SKM-1 (cell line): ENCODE measurements around the gene FAM120A.

Experiments used
- DNase-seq: peaks from one replicate; lab custom pipeline; 2025; ENCODE audit not compliant: unreplicated experiment; lab: John Stamatoyannopoulos, UW

FAM120A gene

DNA sequence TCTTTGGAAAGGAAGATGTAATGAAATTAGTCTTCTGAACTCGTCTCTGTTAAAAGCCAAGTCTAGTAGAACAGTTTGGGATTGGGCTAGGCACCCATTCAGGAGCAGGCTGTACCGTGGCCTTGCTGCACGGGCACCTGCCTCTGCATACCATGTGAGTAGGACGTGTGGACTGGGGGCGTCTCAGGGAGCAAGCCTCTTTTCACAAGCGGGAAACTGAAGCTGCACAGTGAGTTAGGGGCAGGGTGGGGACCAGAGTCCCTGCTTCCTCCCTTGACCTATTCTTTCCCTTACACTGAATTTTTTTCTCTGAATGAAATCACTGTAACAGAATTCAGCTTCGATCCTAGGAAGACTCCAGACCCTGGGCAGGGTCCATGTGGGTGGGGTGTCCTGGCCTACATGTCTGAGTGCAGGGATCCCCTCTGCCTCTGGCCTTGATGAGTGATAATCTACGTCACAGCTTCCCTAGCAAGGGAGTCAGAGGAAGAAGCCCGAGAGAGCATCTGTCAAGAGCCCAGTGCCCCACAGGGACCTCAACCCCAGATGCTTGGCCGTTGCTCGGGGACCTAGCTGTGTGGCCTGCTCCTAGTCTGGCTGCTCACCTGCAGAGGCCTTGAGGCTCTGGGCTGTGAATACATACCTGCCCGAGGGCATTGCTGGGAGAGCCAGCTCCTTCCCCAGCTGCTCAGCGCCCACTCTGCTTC lies 140.0 kb downstream of the FAM120A start:
- DNase-seq: no peak

DNA sequence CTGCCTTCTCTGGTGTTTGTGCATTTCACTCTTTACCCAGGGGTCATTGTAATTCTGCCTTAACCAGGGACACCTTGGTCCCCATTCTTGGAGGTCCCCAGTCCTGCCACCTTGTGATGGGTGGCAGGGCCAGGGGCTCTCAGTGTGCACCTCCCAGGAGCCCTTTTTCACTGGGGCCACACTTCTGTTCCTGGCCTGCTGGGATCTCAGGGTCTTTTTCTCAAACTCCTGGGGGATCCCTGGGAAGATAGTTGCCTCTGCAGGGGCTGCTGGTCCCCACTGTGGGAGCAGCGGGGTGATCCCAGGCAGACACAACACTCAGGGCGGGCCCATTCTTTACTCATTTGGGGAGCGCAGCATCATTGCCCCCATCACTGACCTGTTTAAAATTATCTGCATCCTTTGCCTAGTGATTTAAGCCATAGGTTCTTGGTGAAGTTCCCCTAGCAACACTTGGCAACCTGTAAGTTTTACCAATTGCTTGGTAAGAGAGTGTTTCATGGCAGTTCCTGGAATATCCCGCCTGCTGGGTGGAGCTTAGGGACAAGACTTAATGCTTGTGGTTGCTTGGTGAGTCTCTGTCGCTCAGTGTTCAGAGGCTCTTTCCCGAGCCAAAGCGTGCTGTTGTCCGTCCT lies 140.6 kb downstream of the FAM120A start:
- DNase-seq: no peak

DNA sequence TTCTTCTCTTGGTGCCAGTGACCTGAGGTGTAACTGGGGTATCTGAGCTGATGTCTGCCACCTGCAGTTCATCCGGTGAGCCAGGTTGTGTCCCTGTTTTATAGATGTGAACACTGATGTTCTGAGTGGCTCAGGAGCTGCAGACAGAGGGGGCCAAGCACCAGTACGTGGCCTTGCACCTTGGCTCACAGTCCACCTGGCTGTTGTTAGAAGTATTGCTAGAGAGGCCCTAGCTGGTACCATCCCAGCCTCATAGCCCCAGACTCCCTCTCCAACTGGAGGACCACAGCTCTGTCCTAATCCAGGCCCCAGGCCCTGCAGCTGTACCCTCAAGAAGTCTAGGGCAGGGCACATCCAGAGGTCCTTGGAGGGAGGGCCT lies 141.1 kb downstream of the FAM120A start:
- no peak for DNase-seq

DNA sequence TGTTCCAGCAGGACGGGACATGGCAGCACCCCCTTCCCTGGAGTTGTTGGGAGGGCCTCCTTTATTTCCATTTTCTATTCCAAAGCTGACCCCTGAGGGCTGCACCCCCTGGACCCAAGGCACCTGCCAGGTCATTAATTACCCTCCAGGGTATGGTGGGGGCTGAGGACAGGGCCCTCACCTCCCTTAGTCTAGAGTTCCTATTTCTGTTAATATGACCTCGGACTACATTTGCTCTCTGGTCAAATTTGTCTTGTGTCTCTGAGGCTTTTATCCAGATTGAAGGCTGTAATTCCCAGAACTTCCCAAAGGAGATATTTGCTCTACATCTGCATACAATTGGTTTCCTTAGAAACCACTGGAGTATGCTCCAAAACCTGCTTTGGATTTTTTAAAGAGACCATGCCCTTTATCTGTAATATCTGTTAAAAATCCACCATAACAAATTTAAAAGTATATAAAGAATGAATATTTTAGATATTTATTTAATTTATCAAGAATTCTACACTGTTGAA lies 141.7 kb downstream of the FAM120A start:
- DNase-seq: no peak

DNA sequence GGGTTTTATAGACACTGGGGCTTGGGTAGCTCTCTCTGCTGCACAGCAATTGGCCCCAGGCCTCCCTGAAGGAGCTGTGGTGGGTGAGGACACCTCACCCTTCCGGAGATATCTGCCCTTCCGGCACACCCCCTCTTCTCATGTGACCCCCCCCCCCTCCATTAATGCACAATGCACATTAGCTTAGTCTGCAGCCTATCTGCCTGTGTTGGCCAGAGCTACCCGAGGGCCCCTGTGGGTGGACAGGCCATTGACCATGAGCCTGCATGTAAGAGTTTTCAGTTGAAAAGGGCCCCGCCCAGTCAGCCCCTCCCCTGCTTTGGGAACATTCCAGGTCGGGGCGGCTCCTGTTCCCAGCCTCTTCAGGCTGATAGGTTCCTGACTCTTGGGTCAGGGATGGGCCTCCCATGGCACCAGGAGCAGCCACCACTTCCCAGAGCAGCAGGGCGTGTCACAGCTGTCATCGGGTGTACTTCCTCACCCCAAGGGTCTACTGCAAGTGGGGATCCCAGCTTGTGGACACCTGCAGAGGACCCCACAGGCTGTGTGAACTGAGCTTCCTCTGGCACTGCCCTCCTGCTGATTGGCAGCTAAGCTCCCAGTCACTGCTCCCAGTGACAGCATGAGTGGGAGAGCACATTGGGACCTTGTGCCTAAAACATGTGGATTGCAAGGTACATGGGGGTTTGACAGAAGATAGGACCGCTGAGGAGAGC lies 142.7 kb downstream of the FAM120A start:
- no peak for DNase-seq

DNA sequence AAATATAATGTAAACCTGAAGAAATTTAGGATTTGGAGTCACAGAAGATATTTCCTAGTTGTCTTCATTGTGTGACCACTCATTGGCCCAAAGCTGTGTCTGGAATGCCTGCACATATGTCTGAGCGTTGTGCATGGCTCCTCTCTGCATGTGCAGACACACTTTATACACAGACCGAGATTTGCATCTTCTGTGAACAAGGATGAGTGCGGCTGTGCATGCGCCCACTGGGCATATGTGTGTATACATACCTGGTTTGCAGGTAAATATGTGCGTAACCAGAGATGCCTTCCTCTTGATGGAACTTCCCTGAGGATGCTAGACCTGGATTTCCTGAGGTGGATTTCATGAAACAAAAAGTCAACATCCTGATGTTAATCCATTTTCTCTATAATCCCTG lies 144.0 kb downstream of the FAM120A start:
- DNase-seq: no peak

DNA sequence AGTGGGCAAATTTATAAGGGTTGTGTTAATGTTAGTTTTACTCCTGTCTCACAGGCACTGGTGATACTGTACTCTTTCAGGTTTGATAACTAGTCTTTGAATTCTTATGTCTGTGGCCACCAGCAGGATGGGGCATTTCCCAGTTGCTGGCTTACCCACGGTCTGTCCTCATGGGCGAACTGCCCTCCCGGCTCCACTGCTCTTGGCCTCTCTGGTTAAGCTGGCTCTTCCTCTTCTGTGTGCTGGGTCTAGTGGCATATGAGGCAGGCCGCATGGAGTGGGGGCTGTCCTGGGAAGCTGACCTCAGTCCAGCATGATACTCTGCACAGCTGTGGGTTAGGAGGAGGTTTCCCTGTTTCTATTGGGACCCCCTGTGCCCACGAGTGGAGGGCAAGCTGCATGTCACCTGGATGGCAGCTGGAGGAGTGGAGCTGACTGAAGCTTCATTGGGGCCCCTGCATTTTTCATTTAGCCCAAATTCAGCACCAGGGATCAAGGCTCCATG lies 144.4 kb downstream of the FAM120A start:
- no peak for DNase-seq

DNA sequence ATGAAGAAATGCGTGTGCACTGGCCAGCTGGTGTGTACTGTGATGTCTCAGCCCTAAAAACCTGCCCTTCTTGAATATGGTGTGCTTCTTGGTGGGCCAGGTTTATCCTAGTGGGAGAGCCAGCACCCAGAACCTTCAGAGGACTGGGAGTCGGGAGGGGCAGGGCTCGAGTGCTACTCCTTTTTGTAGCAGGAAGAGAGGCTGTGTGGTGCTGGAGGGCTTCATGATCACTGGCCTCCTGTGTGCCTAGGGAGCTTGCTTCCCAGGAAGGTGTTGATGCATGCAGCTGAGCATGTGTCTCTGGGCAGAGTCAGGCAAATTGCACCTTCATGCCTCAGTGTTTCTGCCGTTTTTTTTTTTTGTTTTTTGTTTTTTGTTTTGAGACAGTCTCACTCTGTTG lies 144.9 kb downstream of the FAM120A start:
- no peak for DNase-seq

DNA sequence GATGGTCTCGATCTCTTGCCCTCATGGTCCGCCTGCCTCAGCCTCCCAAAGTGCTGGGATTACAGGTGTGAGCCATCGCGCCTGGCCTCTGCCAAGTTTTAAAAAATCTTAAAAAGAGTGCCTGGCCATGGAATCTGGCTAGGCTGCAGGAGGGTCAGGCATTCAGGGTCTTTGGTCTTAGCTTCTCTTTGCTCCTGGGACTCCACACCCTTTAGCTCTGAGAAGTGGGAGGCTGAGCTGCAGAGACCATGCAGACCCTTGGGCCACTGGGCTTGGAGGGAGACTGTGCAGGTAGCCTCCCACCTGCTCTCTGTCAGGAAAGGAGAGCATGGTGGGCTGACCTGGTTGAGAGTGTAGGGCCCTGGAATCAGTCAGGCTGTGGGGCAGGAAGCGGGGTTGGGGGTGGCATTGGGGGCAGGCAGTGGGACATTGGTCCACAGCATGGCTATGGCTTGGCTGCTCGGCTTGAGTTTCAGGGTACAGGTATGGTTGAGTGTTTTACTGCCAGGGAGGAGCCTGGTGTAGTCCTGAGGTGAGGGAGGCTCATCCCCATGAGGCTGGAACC lies 145.7 kb downstream of the FAM120A start:
- DNase-seq: no peak

DNA sequence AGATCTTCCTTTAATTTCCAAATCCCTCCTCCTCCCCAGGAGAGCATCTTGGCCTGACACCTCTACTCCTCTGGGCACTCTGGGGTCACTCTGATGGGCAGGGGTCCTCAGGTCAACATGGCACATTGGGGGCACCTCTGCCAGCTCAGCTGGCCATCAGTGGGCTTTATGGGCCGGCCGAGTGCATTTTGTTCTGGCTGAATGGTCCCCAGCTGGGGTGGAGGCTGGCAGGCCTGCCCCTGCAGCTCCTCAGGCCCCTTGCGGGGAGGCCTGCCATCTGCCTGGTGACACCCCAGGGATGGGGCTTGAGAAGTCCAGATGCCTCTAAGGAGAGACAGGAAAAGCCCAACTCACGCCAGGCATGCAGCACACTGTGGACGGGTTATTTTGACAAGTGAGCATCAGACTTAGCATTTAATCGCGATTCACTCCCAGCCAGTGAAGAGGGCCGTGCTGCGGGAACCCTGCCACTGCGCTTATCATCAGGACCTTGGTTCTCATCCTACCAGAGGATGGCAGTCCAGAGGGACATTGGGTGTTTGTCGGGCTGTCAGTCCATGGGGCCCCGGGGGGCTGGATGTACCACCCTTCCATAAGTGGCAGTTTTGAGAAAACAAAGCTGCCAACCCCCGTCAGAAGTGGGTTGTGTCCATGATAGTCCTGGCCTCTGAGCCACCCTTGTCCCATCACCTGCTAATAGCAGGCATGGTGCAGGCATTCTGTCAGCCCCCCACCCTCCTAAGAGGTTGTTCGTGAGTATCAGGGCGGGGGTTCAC lies 146.6 kb downstream of the FAM120A start:
- no peak for DNase-seq

DNA sequence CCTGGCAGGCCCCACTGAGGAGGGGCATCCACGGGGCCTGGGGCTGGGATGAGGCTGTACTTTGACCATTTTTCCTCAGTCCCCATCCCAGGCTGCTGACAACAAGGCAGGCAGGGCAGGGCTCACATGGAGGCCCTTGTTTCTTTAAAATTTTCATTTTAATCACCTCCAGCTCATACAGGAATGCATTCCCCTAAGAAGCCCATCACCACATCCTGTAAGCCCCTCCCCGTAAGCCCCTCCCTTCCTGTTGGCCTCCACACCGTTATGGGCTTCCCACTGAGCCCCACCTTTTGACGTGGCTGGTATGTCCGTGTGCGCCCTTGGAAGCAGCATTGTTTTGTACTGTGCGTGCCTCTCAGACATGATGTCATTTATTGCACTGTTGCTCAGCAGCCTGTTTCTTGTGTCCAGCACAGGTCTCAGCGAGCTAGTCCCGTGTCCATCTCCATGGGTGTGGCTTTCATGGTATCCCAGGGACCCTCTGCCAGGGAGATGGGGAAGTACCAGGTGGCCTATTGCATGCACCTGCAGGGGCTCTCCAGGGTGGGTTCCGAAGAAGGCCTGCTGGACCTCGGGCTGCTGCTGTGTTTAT lies 147.3 kb downstream of the FAM120A start:
- no peak for DNase-seq

DNA sequence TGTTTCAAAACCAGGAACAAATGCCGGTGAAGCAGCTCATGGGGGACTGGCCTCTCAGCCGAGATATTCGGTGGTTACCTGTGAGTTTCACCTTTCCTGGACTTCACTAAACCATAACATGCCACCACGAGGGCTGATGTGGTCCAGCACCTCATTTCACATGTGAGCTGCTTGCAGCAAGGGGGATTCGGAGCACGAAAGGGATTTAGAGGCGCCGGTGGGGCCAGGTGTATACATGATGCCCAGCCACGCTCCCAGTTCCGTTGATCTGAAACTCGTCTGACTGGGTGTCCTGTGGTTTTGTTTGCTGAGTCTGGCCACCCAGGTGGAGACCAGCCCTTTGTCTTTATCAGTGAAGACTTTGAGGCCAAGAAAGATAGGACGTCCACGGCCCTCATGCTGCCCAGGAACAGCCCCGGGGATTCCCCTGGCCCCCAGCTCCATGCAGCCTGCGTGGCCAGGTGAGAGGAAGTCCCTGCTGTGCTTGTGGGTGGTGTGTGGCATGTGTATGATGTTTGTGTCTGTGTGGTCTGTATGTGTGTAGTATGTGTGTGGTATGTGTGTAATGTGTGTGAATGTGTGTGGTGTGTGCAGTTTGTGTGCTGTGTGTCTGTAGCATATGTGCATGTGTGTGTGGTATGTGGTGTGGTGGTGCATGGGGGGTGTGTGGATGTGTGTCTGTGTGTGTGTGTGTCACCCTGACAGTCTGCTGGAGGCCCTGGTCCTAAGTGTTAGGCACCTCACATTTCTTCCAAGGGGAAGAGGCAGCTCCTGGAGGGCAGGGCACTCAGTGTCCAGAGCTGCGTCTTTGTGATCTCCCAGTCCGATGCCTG lies 148.3 kb downstream of the FAM120A start:
- DNase-seq: no peak

DNA sequence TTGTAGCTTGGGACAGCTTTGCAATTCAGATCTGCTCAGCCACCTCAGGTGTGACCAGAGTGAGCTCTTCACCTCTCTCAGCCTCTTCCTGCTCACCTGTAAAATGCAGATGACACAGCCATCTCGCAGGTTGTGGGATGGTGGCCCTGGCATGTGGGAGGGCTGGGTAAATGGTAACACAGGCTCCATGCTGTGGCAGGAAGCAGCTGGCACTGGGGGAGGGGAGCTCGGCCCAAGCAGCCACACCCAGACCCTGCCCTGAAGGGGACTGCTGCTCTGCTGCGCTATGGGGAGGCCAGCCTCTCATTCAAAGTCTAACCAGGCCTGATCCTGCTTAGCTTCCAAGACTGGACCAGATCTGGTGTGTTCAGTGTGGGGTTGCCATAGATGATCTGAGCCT lies 149.0 kb downstream of the FAM120A start:
- DNase-seq: no peak

DNA sequence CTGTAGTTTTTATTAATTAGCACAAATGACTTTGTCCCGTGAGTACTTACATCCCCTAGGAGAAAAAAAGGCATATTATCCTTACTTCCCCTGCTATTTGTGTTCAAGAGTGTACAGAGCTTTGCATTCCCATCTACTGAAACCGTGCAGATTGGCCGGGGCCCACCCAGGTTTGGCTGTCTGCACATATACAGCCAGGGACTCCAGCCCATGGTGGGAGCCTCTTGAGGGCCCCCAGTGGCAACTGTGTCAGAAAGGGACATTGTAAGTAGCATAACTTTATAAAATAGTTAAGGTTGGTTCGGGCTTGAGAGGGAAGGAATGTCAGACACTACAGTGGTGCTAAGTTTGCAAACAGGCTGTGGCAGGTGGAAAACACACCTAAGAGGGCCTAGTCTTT lies 149.6 kb downstream of the FAM120A start:
- DNase-seq: no peak

DNA sequence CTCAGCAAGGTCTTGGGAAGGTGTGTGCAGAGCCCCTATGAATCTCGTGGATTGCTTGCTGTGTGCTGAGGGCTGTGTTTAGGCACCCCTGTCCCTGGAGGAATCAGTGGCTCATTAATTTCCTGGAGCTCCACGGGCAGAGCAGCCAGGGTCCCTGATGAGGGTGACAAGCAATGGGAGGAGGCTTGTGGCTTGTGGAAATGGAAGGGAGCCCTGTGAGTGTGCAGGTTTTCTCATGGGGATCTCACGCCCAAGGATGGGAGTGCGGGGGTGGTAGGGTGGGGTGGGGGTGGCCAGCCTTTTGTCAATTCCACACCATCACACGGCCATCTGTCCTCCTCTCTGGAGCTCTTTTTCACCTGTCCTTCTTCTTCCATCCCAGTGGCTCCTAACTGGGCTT lies 150.2 kb downstream of the FAM120A start:
- no peak for DNase-seq

DNA sequence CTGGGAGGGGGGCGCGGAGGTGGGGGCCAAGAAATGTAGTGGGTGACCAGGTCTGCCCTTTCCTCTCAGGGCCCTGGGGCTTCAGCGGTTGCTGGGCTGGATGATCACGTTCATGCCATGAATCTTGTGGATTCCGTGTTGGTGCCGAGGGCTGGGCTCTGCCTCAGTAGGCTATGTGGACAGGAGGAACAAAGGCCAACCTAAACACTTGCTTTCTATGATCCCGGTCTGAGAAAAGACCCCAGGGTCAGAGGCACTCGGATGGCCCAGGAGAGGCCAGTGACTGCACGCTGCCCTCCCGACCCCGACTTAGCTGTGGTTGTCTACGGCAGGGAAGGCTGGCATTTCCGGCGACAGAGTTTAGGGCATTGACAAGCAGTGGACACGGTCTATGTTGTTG lies 151.5 kb downstream of the FAM120A start:
- DNase-seq: no peak

DNA sequence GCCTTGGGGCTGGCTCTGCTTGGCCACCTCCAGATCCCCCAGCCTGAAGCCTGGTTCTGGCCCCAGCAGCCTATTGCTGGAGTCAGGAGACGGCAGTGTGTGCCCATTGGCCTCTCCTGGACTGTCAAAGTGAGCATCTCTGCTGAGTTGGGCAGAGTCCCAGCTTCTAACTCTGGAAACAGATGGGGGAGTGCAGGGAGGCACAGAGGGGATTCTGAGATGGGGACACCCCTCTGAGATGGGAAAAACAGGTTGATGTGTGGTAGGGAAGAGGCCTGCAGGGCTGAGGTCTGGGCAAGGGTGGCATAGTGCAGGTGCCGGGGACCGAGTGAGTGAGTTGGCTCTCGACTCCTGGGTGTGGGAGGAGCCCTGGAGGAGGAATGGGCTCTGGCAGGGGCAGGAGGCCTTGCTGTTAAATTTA lies 152.4 kb downstream of the FAM120A start:
- DNase-seq: no peak

DNA sequence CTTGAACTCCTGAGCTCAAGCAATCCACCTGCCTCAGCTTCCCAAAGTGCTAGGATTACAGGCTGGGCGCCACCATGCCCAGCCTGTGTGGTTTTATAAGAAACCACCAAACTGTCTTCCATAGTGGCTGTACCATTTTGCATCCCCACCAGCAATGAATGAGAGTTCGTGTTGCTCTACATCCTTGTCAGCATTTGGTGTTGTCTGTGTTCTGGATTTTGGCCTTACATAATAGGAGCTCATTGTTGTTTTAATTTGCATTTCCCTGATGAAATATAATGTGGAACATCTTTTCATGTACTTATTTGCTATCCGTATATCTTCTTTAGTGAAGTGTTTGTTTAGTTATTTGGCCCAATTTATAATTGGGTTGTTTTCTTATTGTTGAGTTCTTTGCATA lies 154.7 kb downstream of the FAM120A start:
- no peak for DNase-seq

DNA sequence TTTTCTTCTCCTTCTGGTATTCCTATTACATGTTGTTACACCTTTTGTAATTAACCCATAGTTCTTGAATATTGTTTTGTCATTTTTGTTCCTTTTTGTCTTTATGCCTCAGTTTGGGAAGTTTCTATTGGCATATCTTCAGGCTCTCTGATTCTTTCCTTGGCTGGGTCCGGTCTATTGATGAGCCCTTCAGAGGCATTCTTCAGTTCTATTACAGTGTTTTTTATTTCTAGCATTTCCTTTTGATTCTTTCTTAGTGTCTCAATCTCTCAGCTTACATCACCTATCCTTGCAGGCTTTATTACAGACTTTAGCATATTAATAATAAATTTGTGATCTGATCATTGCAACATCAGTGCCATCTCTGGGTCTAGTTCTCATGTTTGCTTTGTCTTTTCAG lies 158.7 kb downstream of the FAM120A start:
- no peak for DNase-seq
